IPS-NIHi11 (cell line): Measurements from ENCODE around the gene ANXA11.
A peak's percentile ranks its signal among the peaks of the same experiment; 100 is the strongest.

Experiments used
- DNase-seq: peaks from one replicate; pipeline ENCODE4 v3.0.0; 2012; ENCODE audit warnings: mixed read lengths, low spot score

ANXA11 gene

GRCh38 chr10:80187465-80188409, 17.6 kb downstream of the ANXA11 start:
- DNase-seq, result no peak

- no peak for DNase-seq
These were observed 18.3 kb downstream of the ANXA11 start for GRCh38 chr10:80187060-80187459.

GRCh38 chr10:80186364-80187012, 18.8 kb downstream of the ANXA11 start:
- DNase-seq, result no peak

- DNase-seq, result no peak
These were observed 19.6 kb downstream of the ANXA11 start for GRCh38 chr10:80185578-80186299.

- DNase-seq, result no peak
These were observed 21.0 kb downstream of the ANXA11 start for GRCh38 chr10:80184291-80184690.

- DNase-seq, result no peak
These were observed 21.9 kb downstream of the ANXA11 start for GRCh38 chr10:80183436-80183835.

GRCh38 chr10:80182986-80183385, 22.4 kb downstream of the ANXA11 start:
- no peak for DNase-seq

GRCh38 chr10:80177781-80178636, 27.3 kb downstream of the ANXA11 start:
- no peak for DNase-seq

- no peak for DNase-seq
These were observed 28.8 kb downstream of the ANXA11 start for GRCh38 chr10:80176526-80176925.

GRCh38 chr10:80174641-80175395, 30.5 kb downstream of the ANXA11 start:
- DNase-seq, result no peak

GRCh38 chr10:80173466-80173865, 31.9 kb downstream of the ANXA11 start:
- no peak for DNase-seq

- DNase-seq, result peak; percentile 54
These were observed 32.4 kb downstream of the ANXA11 start for GRCh38 chr10:80172896-80173295.

GRCh38 chr10:80171248-80171660, 34.1 kb downstream of the ANXA11 start:
- DNase-seq, result no peak

GRCh38 chr10:80170641-80171040, 34.7 kb downstream of the ANXA11 start:
- DNase-seq, result no peak

- no peak for DNase-seq
These were observed 35.3 kb downstream of the ANXA11 start for GRCh38 chr10:80170026-80170425.

- peak; percentile 73 for DNase-seq
These were observed 36.5 kb downstream of the ANXA11 start for GRCh38 chr10:80168679-80169380.

GRCh38 chr10:80168162-80168511, 37.2 kb downstream of the ANXA11 start:
- DNase-seq, result no peak

- DNase-seq, result no peak
These were observed 37.7 kb downstream of the ANXA11 start for GRCh38 chr10:80167471-80168161.

- DNase-seq, result no peak
These were observed 38.5 kb downstream of the ANXA11 start for GRCh38 chr10:80166581-80167470.
